ENCODE data around the gene PPP1CC.
"Not testable (repeated sequence)": the region's sequence is repeated elsewhere in the genome, so short reads cannot be mapped to it uniquely, and the experiment has no call there.

Gene PPP1CC

GRCh38 chr12:110739488-110739887, 3.2 kb downstream of the PPP1CC start:
- H3K18ac ChIP-seq (ENCODE audit: low read length) = no peak overlapping the region
- peak overlapping the region in 1 of 2 donors; percentile 25 for H3K4me3 ChIP-seq (ENCODE audit: low read length in 2 of 2)
- H3K36me3 ChIP-seq (replicated peaks in 1 of 2; ENCODE audit: control insufficient read depth in 2 of 2, insufficient read depth in 2 of 2, low read length in 2 of 2) = peaks cover 6 to 55% of the 10 kb centered on the region in 2 donors
- no peak overlapping the region for H3K27ac ChIP-seq (replicated peaks; ENCODE audit: low read length)
- H2BK5ac ChIP-seq (ENCODE audit: low read length) = no peak overlapping the region
- H4K8ac ChIP-seq (ENCODE audit: low read depth, low read length) = no peak overlapping the region
- no peaks in the 10 kb centered on the region for H3K9me3 ChIP-seq (replicated peaks in 1 of 2; ENCODE audit: control insufficient read depth in 2 of 2, insufficient read depth in 1 of 2, low read depth in 1 of 2, low read length in 2 of 2)
- no peaks in the 10 kb centered on the region for H3K27me3 ChIP-seq (ENCODE audit: control insufficient read depth in 3 of 3, insufficient read depth in 3 of 3, low read depth in 1 of 3, low read length in 3 of 3)
- H3K14ac ChIP-seq (ENCODE audit: low read length) = no peak overlapping the region
- H2AK5ac ChIP-seq (ENCODE audit: low read depth, low read length) = no peak overlapping the region
- no peak for DNase-seq (ENCODE audit: low spot score)
- H3K9ac ChIP-seq (ENCODE audit: low read depth, low read length, poor library complexity) = no peak overlapping the region
- peaks cover 4% of the 10 kb centered on the region for H3K79me1 ChIP-seq (ENCODE audit: low read depth, low read length)
- no peak overlapping the region for H2BK15ac ChIP-seq (ENCODE audit: low read length)
- H3K23ac ChIP-seq (ENCODE audit: low read depth, low read length, poor library complexity) = no peak overlapping the region
- no peak overlapping the region for H3K4me2 ChIP-seq (ENCODE audit: insufficient read depth, low read length, poor library complexity, severe bottlenecking)
- H2BK120ac ChIP-seq (ENCODE audit: low read depth, low read length) = no peak overlapping the region
- H2BK12ac ChIP-seq (ENCODE audit: low read length) = no peak overlapping the region
- H3K4me1 ChIP-seq (ENCODE audit: control insufficient read depth in 2 of 2, insufficient read depth in 1 of 2, low read depth in 1 of 2, low read length in 2 of 2) = peaks cover 15 to 32% of the 10 kb centered on the region in 2 donors
- no CpG with 5 or more reads among the region's 1 CpG for WGBS, 2 donors (ENCODE audit: extremely low coverage in 2 of 2, insufficient read length in 2 of 2, insufficient replicate concordance in 1 of 2)
- H4K91ac ChIP-seq (ENCODE audit: low read depth, low read length, poor library complexity) = no peak overlapping the region
- H2AFZ ChIP-seq (ENCODE audit: low read length) = no peak overlapping the region
- no peak overlapping the region for H3K4ac ChIP-seq (ENCODE audit: low read length)

GRCh38 chr12:110737532-110737931, 5.2 kb downstream of the PPP1CC start:
- no peak overlapping the region for H3K4me2 ChIP-seq (ENCODE audit: insufficient read depth, low read length, poor library complexity, severe bottlenecking)
- H3K4ac ChIP-seq (ENCODE audit: low read length) = no peak overlapping the region
- H3K9ac ChIP-seq (ENCODE audit: low read depth, low read length, poor library complexity) = no peak overlapping the region
- H3K27me3 ChIP-seq (ENCODE audit: control insufficient read depth in 3 of 3, insufficient read depth in 3 of 3, low read depth in 1 of 3, low read length in 3 of 3) = no peaks in the 10 kb centered on the region
- peaks cover 0 to 2% of the 10 kb centered on the region in 2 donors for H3K9me3 ChIP-seq (replicated peaks in 1 of 2; ENCODE audit: control insufficient read depth in 2 of 2, insufficient read depth in 1 of 2, low read depth in 1 of 2, low read length in 2 of 2)
- peaks cover 3% of the 10 kb centered on the region for H3K79me1 ChIP-seq (ENCODE audit: low read depth, low read length)
- H2BK15ac ChIP-seq (ENCODE audit: low read length) = no peak overlapping the region
- H3K18ac ChIP-seq (ENCODE audit: low read length) = no peak overlapping the region
- no peak overlapping the region for H4K8ac ChIP-seq (ENCODE audit: low read depth, low read length)
- no peak overlapping the region for H2AK5ac ChIP-seq (ENCODE audit: low read depth, low read length)
- H3K36me3 ChIP-seq (replicated peaks in 1 of 2; ENCODE audit: control insufficient read depth in 2 of 2, insufficient read depth in 2 of 2, low read length in 2 of 2) = peaks cover 8 to 74% of the 10 kb centered on the region in 2 donors
- no peak overlapping the region for H4K91ac ChIP-seq (ENCODE audit: low read depth, low read length, poor library complexity)
- no peak overlapping the region for H2BK12ac ChIP-seq (ENCODE audit: low read length)
- H3K4me3 ChIP-seq (ENCODE audit: low read length in 2 of 2) = no peak overlapping the region
- H3K23ac ChIP-seq (ENCODE audit: low read depth, low read length, poor library complexity) = no peak overlapping the region
- no peak overlapping the region for H2BK120ac ChIP-seq (ENCODE audit: low read depth, low read length)
- H3K14ac ChIP-seq (ENCODE audit: low read length) = no peak overlapping the region
- H2BK5ac ChIP-seq (ENCODE audit: low read length) = no peak overlapping the region
- DNase-seq (ENCODE audit: low spot score) = no peak
- WGBS, 2 donors (ENCODE audit: extremely low coverage in 2 of 2, insufficient read length in 2 of 2, insufficient replicate concordance in 1 of 2) = no CpG with 5 or more reads among the region's 3 CpGs
- no peak overlapping the region for H3K27ac ChIP-seq (replicated peaks; ENCODE audit: low read length)
- H3K4me1 ChIP-seq (ENCODE audit: control insufficient read depth in 2 of 2, insufficient read depth in 1 of 2, low read depth in 1 of 2, low read length in 2 of 2) = peaks cover 11 to 23% of the 10 kb centered on the region in 2 donors
- no peak overlapping the region for H2AFZ ChIP-seq (ENCODE audit: low read length)

- not testable (repeated sequence) for H2AFZ ChIP-seq (ENCODE audit: low read length); H3K23ac ChIP-seq (ENCODE audit: low read depth, low read length, poor library complexity); H3K4me2 ChIP-seq (ENCODE audit: insufficient read depth, low read length, poor library complexity, severe bottlenecking); H4K91ac ChIP-seq (ENCODE audit: low read depth, low read length, poor library complexity); H3K27ac ChIP-seq (replicated peaks; ENCODE audit: low read length); H3K18ac ChIP-seq (ENCODE audit: low read length); H2BK5ac ChIP-seq (ENCODE audit: low read length); H3K9ac ChIP-seq (ENCODE audit: low read depth, low read length, poor library complexity); H3K14ac ChIP-seq (ENCODE audit: low read length); H2BK120ac ChIP-seq (ENCODE audit: low read depth, low read length); H2BK12ac ChIP-seq (ENCODE audit: low read length); H3K27me3 ChIP-seq (ENCODE audit: control insufficient read depth in 3 of 3, insufficient read depth in 3 of 3, low read depth in 1 of 3, low read length in 3 of 3); H3K79me1 ChIP-seq (ENCODE audit: low read depth, low read length); H4K8ac ChIP-seq (ENCODE audit: low read depth, low read length); DNase-seq (ENCODE audit: low spot score); H3K9me3 ChIP-seq (replicated peaks in 1 of 2; ENCODE audit: control insufficient read depth in 2 of 2, insufficient read depth in 1 of 2, low read depth in 1 of 2, low read length in 2 of 2); H3K4ac ChIP-seq (ENCODE audit: low read length); H3K4me3 ChIP-seq (ENCODE audit: low read length in 2 of 2); H2BK15ac ChIP-seq (ENCODE audit: low read length); H2AK5ac ChIP-seq (ENCODE audit: low read depth, low read length)
- Histone ChIP-seq H3K4me1 (ENCODE audit: control insufficient read depth in 2 of 2, insufficient read depth in 1 of 2, low read depth in 1 of 2, low read length in 2 of 2) (peaks cover 11 to 23% of the 10 kb centered on the region in 2 donors), H3K36me3 (replicated peaks in 1 of 2; ENCODE audit: control insufficient read depth in 2 of 2, insufficient read depth in 2 of 2, low read length in 2 of 2) (peaks cover 8 to 79% of the 10 kb centered on the region in 2 donors)
- WGBS, 2 donors (ENCODE audit: extremely low coverage in 2 of 2, insufficient read length in 2 of 2, insufficient replicate concordance in 1 of 2) = no CpG with 5 or more reads among the region's 5 CpGs
Measured at GRCh38 chr12:110737016-110737415, 5.7 kb downstream of the PPP1CC start.

- peaks cover 5 to 8% of the 10 kb centered on the region in 2 donors for H3K4me1 ChIP-seq (ENCODE audit: control insufficient read depth in 2 of 2, insufficient read depth in 1 of 2, low read depth in 1 of 2, low read length in 2 of 2)
- no peak overlapping the region for H2BK12ac ChIP-seq (ENCODE audit: low read length)
- no peak overlapping the region for H4K91ac ChIP-seq (ENCODE audit: low read depth, low read length, poor library complexity)
- H3K9ac ChIP-seq (ENCODE audit: low read depth, low read length, poor library complexity) = no peak overlapping the region
- no peaks in the 10 kb centered on the region for H3K27me3 ChIP-seq (ENCODE audit: control insufficient read depth in 3 of 3, insufficient read depth in 3 of 3, low read depth in 1 of 3, low read length in 3 of 3)
- peaks cover 20 to 98% of the 10 kb centered on the region in 2 donors for H3K36me3 ChIP-seq (replicated peaks in 1 of 2; ENCODE audit: control insufficient read depth in 2 of 2, insufficient read depth in 2 of 2, low read length in 2 of 2)
- H2BK15ac ChIP-seq (ENCODE audit: low read length) = no peak overlapping the region
- H2BK120ac ChIP-seq (ENCODE audit: low read depth, low read length) = no peak overlapping the region
- no peak overlapping the region for H2AFZ ChIP-seq (ENCODE audit: low read length)
- H4K8ac ChIP-seq (ENCODE audit: low read depth, low read length) = no peak overlapping the region
- H3K18ac ChIP-seq (ENCODE audit: low read length) = no peak overlapping the region
- H2AK5ac ChIP-seq (ENCODE audit: low read depth, low read length) = no peak overlapping the region
- peaks cover 3% of the 10 kb centered on the region for H3K79me1 ChIP-seq (ENCODE audit: low read depth, low read length)
- H3K27ac ChIP-seq (replicated peaks; ENCODE audit: low read length) = no peak overlapping the region
- peak overlapping the region; percentile 43 for H3K23ac ChIP-seq (ENCODE audit: low read depth, low read length, poor library complexity)
- WGBS, 2 donors (ENCODE audit: extremely low coverage in 2 of 2, insufficient read length in 2 of 2, insufficient replicate concordance in 1 of 2) = no CpG with 5 or more reads among the region's 1 CpG
- H2BK5ac ChIP-seq (ENCODE audit: low read length) = no peak overlapping the region
- DNase-seq (ENCODE audit: low spot score) = no peak
- no peak overlapping the region for H3K4ac ChIP-seq (ENCODE audit: low read length)
- no peak overlapping the region for H3K4me3 ChIP-seq (ENCODE audit: low read length in 2 of 2)
- peaks cover 0 to 2% of the 10 kb centered on the region in 2 donors for H3K9me3 ChIP-seq (replicated peaks in 1 of 2; ENCODE audit: control insufficient read depth in 2 of 2, insufficient read depth in 1 of 2, low read depth in 1 of 2, low read length in 2 of 2)
- H3K14ac ChIP-seq (ENCODE audit: low read length) = no peak overlapping the region
- H3K4me2 ChIP-seq (ENCODE audit: insufficient read depth, low read length, poor library complexity, severe bottlenecking) = no peak overlapping the region
Measured at GRCh38 chr12:110733900-110734299, 8.8 kb downstream of the PPP1CC start.
